Hepatocyte (in vitro differentiated cells): ENCODE results near the gene ENOX1.

Source experiments
- CTCF ChIP-seq: fragments of 200-600 bp; sonication (generic); IDR thresholded peaks from 2 replicates; pipeline ENCODE4 v1.5.1; 2016; ENCODE audit warnings: antibody characterized with exemption, mild to moderate bottlenecking; ENCODE audit not compliant: poor library complexity
- EZH2 ChIP-seq: fragments of 200-600 bp; sonication (generic); IDR thresholded peaks from 2 replicates; pipeline ENCODE4 v1.6.1; 2016; ENCODE audit warnings: antibody characterized with exemption, mild to moderate bottlenecking, borderline replicate concordance
- EZH2phosphoT487 ChIP-seq: fragments of 200-600 bp; sonication (generic); IDR thresholded peaks from one replicate; pipeline ENCODE4 v1.6.1; 2018; ENCODE audit warnings: antibody characterized with exemption, mild to moderate bottlenecking, low read depth, moderate library complexity; ENCODE audit not compliant: unreplicated experiment, severe bottlenecking

DNA sequence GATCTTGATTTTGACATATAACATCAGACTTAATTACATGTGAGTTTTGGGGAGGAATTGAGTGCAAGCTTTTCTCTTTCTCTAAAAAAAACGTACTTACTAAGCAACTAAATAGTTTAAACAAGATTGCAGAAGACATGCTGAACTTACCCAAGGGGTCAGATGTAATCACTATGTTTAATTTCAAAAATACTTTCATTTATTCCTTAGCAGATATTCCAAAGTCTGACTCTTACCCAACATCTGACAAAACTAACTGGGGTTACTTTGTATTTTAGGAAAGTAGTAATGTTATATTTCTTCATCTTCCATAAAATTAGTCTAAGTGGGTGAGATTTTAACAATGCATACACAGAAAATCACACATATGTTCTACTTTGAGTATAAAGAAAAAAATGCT is 493.2 kb downstream of the ENOX1 start:
- no peak for TF ChIP-seq EZH2
- TF ChIP-seq CTCF: no peak
- no peak for TF ChIP-seq EZH2phosphoT487
